HEK293 (cell line): ENCODE results near the gene RAB2B.
A peak's percentile ranks its signal among the peaks of the same experiment; 100 is the strongest.

Source experiments
- KLF9 ChIP-seq: fragments of 450-650 bp; formaldehyde crosslinking; IDR thresholded peaks from 2 replicates; pipeline ENCODE4 v1.5.1; 2016; ENCODE audit warnings: missing biosample characterization, missing genetic modification characterization, low read depth
- OSR2 ChIP-seq: fragments of 450-650 bp; formaldehyde crosslinking; IDR thresholded peaks from 2 replicates; pipeline ENCODE4 v1.5.1; 2016; ENCODE audit warnings: missing biosample characterization, missing genetic modification characterization
- PRDM1 ChIP-seq: fragments of 450-650 bp; formaldehyde crosslinking; IDR thresholded peaks from 2 replicates; pipeline ENCODE4; 2016; ENCODE audit warnings: missing biosample characterization, missing genetic modification characterization
- SETDB1 ChIP-seq: IDR thresholded peaks from one replicate; pipeline ENCODE4 v1.6.1; 2017; ENCODE audit warnings: mild to moderate bottlenecking, low read length, moderate library complexity, mixed read lengths; ENCODE audit not compliant: insufficient read length
- SP3 ChIP-seq: fragments of 450-650 bp; formaldehyde crosslinking; IDR thresholded peaks from 2 replicates; pipeline ENCODE4 v1.5.1; 2016; ENCODE audit warnings: missing biosample characterization, missing genetic modification characterization
- YY1 ChIP-seq: fragments of 450-650 bp; formaldehyde crosslinking; IDR thresholded peaks from 2 replicates; pipeline ENCODE4 v1.5.1; 2018; ENCODE audit warnings: missing biosample characterization, missing genetic modification characterization
- ZBTB17 ChIP-seq: fragments of 450-650 bp; formaldehyde crosslinking; IDR thresholded peaks from 2 replicates; pipeline ENCODE4 v1.5.1; 2016; ENCODE audit warnings: missing biosample characterization, missing genetic modification characterization
- ZBTB20 ChIP-seq: fragments of 450-650 bp; formaldehyde crosslinking; IDR thresholded peaks from 2 replicates; pipeline ENCODE4 v1.5.1; 2016; ENCODE audit warnings: missing biosample characterization, missing genetic modification characterization
- ZFP3 ChIP-seq: fragments of 450-650 bp; formaldehyde crosslinking; IDR thresholded peaks from 2 replicates; pipeline ENCODE4 v1.5.1; 2016; ENCODE audit warnings: low read depth, missing biosample characterization, missing genetic modification characterization
- ZNF184 ChIP-seq: fragments of 450-650 bp; IDR thresholded peaks from 2 replicates; pipeline ENCODE4 v1.5.1; 2018; ENCODE audit warnings: missing biosample characterization, mild to moderate bottlenecking, missing genetic modification characterization
- ZNF24 ChIP-seq: fragments of 450-650 bp; formaldehyde crosslinking; IDR thresholded peaks from 2 replicates; pipeline ENCODE4 v1.5.1; 2016; ENCODE audit warnings: missing biosample characterization, missing genetic modification characterization
- ZNF335 ChIP-seq: fragments of 450-650 bp; formaldehyde crosslinking; conservative IDR thresholded peaks from 2 replicates; pipeline ENCODE4 v1.5.1; 2016; ENCODE audit warnings: missing biosample characterization, missing genetic modification characterization
- ZNF366 ChIP-seq: fragments of 450-650 bp; formaldehyde crosslinking; conservative IDR thresholded peaks from 2 replicates; pipeline ENCODE4 v1.5.1; 2016; ENCODE audit warnings: missing biosample characterization, missing genetic modification characterization
- ZNF394 ChIP-seq: fragments of 450-650 bp; formaldehyde crosslinking; IDR thresholded peaks from 2 replicates; pipeline ENCODE4 v1.5.1; 2016; ENCODE audit warnings: missing biosample characterization, missing genetic modification characterization, mild to moderate bottlenecking, moderate library complexity, borderline replicate concordance
- ZNF549 ChIP-seq: fragments of 450-650 bp; IDR thresholded peaks from 2 replicates; pipeline ENCODE4 v1.5.1; 2018; ENCODE audit warnings: missing biosample characterization, missing genetic modification characterization, mild to moderate bottlenecking, inconsistent platforms, moderate library complexity
- ZNF629 ChIP-seq: fragments of 450-650 bp; formaldehyde crosslinking; IDR thresholded peaks from 2 replicates; pipeline ENCODE4 v1.5.1; 2017; ENCODE audit warnings: missing biosample characterization, missing genetic modification characterization
- ZNF660 ChIP-seq: fragments of 450-650 bp; IDR thresholded peaks from 2 replicates; pipeline ENCODE4 v1.5.1; 2018; ENCODE audit warnings: missing biosample characterization, mild to moderate bottlenecking, missing genetic modification characterization
- ZNF837 ChIP-seq: fragments of 450-650 bp; formaldehyde crosslinking; IDR thresholded peaks from 2 replicates; pipeline ENCODE4 v1.5.1; 2016; ENCODE audit warnings: missing biosample characterization, missing genetic modification characterization
- ZXDB ChIP-seq: fragments of 450-650 bp; formaldehyde crosslinking; IDR thresholded peaks from 2 replicates; pipeline ENCODE4 v1.5.1; 2016; ENCODE audit warnings: missing biosample characterization, missing genetic modification characterization
- TF ChIP-seq, protein P1 (sequence below): fragments of 450-650 bp; formaldehyde crosslinking; conservative IDR thresholded peaks from 2 replicates; pipeline ENCODE4 v1.5.1; 2016; ENCODE audit warnings: low read depth, missing biosample characterization, missing genetic modification characterization
- TF ChIP-seq, protein P2 (sequence below): fragments of 450-650 bp; formaldehyde crosslinking; IDR thresholded peaks from 2 replicates; pipeline ENCODE4 v1.5.1; 2016; ENCODE audit warnings: missing biosample characterization, missing genetic modification characterization
- TF ChIP-seq, protein P3 (sequence below): fragments of 450-650 bp; formaldehyde crosslinking; IDR thresholded peaks from 2 replicates; pipeline ENCODE4 v1.5.1; 2016; ENCODE audit warnings: missing biosample characterization, missing genetic modification characterization
- TF ChIP-seq, protein P4 (sequence below): fragments of 450-650 bp; formaldehyde crosslinking; IDR thresholded peaks from 2 replicates; pipeline ENCODE4 v1.5.1; 2016; ENCODE audit warnings: missing biosample characterization, missing genetic modification characterization
- TF ChIP-seq, protein P5 (sequence below): fragments of 450-650 bp; formaldehyde crosslinking; conservative IDR thresholded peaks from 2 replicates; pipeline ENCODE4 v1.5.1; 2016; ENCODE audit warnings: low read depth, missing biosample characterization, missing genetic modification characterization

The RAB2B gene

DNA sequence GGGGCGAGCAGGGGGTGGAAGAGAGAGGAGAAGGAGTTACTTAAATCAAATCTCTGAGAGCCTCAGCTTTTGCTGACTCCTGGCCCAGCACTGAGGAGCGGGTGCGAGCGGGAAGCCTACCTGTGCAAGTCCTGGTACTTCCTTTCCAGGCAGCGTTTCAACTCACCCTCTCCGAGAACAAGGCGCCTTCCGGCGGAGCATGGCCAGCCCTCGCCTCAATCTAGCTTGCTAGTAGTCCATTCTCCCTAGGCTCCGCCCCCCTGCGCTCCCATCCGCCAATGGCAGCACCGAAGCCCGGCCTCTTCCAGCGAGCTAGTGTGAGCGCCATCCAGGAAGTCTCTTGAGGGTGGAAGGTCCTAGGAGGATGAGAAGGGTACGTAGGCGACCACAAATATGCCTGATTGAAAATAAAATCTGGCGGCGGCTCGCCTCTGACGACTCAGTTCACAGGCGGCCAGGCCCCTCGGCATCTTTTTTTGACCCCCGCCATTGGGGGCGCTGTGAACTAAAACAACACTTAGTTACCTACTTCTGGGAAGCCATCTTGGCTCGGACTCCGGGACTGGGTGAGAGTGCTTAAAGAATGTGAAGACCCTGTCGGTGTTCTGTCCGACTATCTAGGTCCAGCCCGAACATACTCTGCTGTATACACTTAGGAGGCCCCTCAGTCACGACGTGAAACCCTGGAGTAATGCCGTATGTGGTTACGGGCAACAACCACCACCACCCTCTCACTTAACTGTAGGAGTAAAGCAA lies 20.7 kb downstream of the RAB2B start, which contains the start of gene CHD8 (continued):
- peak; percentile 55; the same call in 1 of the 2 replicates for TF ChIP-seq ZNF24 (tag by site-specific recombination)
- TF ChIP-seq, protein P1, sequence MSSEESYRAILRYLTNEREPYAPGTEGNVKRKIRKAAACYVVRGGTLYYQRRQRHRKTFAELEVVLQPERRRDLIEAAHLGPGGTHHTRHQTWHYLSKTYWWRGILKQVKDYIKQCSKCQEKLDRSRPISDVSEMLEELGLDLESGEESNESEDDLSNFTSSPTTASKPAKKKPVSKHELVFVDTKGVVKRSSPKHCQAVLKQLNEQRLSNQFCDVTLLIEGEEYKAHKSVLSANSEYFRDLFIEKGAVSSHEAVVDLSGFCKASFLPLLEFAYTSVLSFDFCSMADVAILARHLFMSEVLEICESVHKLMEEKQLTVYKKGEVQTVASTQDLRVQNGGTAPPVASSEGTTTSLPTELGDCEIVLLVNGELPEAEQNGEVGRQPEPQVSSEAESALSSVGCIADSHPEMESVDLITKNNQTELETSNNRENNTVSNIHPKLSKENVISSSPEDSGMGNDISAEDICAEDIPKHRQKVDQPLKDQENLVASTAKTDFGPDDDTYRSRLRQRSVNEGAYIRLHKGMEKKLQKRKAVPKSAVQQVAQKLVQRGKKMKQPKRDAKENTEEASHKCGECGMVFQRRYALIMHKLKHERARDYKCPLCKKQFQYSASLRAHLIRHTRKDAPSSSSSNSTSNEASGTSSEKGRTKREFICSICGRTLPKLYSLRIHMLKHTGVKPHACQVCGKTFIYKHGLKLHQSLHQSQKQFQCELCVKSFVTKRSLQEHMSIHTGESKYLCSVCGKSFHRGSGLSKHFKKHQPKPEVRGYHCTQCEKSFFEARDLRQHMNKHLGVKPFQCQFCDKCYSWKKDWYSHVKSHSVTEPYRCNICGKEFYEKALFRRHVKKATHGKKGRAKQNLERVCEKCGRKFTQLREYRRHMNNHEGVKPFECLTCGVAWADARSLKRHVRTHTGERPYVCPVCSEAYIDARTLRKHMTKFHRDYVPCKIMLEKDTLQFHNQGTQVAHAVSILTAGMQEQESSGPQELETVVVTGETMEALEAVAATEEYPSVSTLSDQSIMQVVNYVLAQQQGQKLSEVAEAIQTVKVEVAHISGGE (tag by site-specific recombination) = peak; percentile 73
- TF ChIP-seq, protein P2, sequence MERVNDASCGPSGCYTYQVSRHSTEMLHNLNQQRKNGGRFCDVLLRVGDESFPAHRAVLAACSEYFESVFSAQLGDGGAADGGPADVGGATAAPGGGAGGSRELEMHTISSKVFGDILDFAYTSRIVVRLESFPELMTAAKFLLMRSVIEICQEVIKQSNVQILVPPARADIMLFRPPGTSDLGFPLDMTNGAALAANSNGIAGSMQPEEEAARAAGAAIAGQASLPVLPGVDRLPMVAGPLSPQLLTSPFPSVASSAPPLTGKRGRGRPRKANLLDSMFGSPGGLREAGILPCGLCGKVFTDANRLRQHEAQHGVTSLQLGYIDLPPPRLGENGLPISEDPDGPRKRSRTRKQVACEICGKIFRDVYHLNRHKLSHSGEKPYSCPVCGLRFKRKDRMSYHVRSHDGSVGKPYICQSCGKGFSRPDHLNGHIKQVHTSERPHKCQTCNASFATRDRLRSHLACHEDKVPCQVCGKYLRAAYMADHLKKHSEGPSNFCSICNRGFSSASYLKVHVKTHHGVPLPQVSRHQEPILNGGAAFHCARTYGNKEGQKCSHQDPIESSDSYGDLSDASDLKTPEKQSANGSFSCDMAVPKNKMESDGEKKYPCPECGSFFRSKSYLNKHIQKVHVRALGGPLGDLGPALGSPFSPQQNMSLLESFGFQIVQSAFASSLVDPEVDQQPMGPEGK (tag by site-specific recombination) = peak; percentile 63
- TF ChIP-seq, protein P3, sequence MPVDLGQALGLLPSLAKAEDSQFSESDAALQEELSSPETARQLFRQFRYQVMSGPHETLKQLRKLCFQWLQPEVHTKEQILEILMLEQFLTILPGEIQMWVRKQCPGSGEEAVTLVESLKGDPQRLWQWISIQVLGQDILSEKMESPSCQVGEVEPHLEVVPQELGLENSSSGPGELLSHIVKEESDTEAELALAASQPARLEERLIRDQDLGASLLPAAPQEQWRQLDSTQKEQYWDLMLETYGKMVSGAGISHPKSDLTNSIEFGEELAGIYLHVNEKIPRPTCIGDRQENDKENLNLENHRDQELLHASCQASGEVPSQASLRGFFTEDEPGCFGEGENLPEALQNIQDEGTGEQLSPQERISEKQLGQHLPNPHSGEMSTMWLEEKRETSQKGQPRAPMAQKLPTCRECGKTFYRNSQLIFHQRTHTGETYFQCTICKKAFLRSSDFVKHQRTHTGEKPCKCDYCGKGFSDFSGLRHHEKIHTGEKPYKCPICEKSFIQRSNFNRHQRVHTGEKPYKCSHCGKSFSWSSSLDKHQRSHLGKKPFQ (tag by site-specific recombination) = peak; percentile 64; the same call in 1 of the 2 replicates
- peak; percentile 34; the same call in 1 of the 2 replicates for TF ChIP-seq ZBTB20
- TF ChIP-seq ZNF394 (tag by site-specific recombination) = 0 out of 2 replicates have a peak, but pooled peaks have one; percentile 18
- peak; percentile 59 for TF ChIP-seq ZNF629 (tag by site-specific recombination)
- TF ChIP-seq ZNF366 (tag by site-specific recombination) = 0 out of 2 replicates have a peak, but pooled peaks have one; percentile 29
- no peak for TF ChIP-seq OSR2
- TF ChIP-seq SP3 (tag by site-specific recombination) = peak; percentile 96
- peak; percentile 62; the same call in 1 of the 2 replicates for TF ChIP-seq ZNF660
- 0 out of 2 replicates have a peak, but pooled peaks have one; percentile 45 for TF ChIP-seq ZXDB (tag by site-specific recombination)
- TF ChIP-seq ZNF184 (tag by site-specific recombination) = peak; percentile 29; the same call in 1 of the 2 replicates
- TF ChIP-seq, protein P4, sequence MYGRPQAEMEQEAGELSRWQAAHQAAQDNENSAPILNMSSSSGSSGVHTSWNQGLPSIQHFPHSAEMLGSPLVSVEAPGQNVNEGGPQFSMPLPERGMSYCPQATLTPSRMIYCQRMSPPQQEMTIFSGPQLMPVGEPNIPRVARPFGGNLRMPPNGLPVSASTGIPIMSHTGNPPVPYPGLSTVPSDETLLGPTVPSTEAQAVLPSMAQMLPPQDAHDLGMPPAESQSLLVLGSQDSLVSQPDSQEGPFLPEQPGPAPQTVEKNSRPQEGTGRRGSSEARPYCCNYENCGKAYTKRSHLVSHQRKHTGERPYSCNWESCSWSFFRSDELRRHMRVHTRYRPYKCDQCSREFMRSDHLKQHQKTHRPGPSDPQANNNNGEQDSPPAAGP (tag by site-specific recombination) = 0 out of 2 replicates have a peak, but pooled peaks have one; percentile 4
- TF ChIP-seq SETDB1 = no peak
- peak; percentile 85 for TF ChIP-seq YY1 (tag by site-specific recombination)
- no peak for TF ChIP-seq ZNF837 (tag by site-specific recombination)
- TF ChIP-seq, protein P5, sequence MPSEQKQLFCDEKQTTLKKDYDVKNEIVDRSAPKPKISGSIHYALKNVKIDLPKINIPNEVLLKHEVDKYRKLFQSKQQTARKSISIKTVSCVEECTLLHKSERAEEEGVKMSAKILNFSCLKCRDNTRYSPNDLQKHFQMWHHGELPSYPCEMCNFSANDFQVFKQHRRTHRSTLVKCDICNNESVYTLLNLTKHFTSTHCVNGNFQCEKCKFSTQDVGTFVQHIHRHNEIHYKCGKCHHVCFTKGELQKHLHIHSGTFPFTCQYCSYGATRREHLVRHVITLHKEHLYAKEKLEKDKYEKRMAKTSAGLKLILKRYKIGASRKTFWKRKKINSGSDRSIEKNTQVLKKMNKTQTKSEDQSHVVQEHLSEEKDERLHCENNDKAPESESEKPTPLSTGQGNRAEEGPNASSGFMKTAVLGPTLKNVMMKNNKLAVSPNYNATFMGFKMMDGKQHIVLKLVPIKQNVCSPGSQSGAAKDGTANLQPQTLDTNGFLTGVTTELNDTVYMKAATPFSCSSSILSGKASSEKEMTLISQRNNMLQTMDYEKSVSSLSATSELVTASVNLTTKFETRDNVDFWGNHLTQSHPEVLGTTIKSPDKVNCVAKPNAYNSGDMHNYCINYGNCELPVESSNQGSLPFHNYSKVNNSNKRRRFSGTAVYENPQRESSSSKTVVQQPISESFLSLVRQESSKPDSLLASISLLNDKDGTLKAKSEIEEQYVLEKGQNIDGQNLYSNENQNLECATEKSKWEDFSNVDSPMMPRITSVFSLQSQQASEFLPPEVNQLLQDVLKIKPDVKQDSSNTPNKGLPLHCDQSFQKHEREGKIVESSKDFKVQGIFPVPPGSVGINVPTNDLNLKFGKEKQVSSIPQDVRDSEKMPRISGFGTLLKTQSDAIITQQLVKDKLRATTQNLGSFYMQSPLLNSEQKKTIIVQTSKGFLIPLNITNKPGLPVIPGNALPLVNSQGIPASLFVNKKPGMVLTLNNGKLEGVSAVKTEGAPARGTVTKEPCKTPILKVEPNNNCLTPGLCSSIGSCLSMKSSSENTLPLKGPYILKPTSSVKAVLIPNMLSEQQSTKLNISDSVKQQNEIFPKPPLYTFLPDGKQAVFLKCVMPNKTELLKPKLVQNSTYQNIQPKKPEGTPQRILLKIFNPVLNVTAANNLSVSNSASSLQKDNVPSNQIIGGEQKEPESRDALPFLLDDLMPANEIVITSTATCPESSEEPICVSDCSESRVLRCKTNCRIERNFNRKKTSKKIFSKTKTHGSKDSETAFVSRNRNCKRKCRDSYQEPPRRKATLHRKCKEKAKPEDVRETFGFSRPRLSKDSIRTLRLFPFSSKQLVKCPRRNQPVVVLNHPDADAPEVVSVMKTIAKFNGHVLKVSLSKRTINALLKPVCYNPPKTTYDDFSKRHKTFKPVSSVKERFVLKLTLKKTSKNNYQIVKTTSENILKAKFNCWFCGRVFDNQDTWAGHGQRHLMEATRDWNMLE (tag by site-specific recombination) = peak; percentile 54
- TF ChIP-seq ZFP3 (tag by site-specific recombination) = no peak
- TF ChIP-seq ZNF335 (tag by site-specific recombination) = peak; percentile 93
- TF ChIP-seq ZNF549 (tag by site-specific recombination) = no peak
- peak; percentile 64; the same call in 1 of the 2 replicates for TF ChIP-seq ZBTB17 (tag by site-specific recombination)
- TF ChIP-seq KLF9 (tag by site-specific recombination) = no peak
- peak; percentile 88; the same call in 1 of the 2 replicates for TF ChIP-seq PRDM1 (tag by site-specific recombination)
